Left renal pelvis (tissue), 4 donors: ENCODE data around the gene LRSAM1. TPM values are rescaled to one million over a fixed set of nuclear protein-coding genes. Genes with fewer than 3 reads are reported as not detected.
A peak's percentile ranks its signal among the peaks of the same experiment; 100 is the strongest.

Experiments
- DNase-seq, 4 donors: peaks; one replicate each; pipeline ENCODE4 v3.0.0-alpha.2; 2013; ENCODE audit warnings: low read depth in 4 of 4, low spot score in 3 of 4
- polyA plus RNA-seq, 4 donors: library from polyadenylated mRNA; unstranded; fragments of 120-200 nt; gene quantifications; one replicate each; pipeline ENCODE4 v1.2.1, GENCODE V29; 2013; ENCODE audit not compliant: insufficient read length in 4 of 4

Gene LRSAM1
- polyA plus RNA-seq, 4 donors = 14.2 to 21.1 (median 16.9) TPM

DNA sequence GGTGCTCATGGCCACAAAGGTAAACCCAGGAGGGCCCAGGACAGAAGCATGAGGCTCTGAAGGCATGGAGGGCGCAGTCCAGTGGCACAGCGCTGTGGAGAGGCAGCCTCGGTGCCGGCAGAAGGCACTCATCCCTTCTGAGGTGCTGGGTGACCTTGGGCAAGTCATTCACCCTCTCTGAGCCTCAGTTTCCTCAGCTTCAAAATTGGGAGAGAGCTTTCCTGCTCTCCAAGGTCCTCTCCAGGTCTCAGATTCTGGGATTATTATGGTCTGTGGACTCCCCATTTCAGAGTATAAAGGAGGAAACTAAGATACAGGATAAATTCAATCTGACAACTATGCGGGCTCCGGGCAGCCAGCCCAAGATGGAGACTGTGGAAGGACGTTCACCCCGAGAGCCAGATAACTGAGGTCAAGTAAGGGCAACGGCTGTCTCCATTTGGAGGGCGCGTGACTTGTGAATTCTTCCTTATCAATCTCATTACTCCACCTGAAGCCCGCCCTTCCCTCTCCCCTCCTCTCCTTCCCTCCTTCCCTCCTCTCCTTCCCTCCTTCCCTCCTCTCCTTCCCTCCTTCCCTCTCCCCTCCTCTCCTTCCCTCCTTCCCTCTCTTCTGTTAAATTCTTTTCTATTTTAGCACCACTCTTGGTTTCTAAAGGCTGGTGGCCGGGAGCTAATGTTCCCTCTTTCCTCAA lies 58.1 kb downstream of the LRSAM1 start:
- DNase-seq = no peak

DNA sequence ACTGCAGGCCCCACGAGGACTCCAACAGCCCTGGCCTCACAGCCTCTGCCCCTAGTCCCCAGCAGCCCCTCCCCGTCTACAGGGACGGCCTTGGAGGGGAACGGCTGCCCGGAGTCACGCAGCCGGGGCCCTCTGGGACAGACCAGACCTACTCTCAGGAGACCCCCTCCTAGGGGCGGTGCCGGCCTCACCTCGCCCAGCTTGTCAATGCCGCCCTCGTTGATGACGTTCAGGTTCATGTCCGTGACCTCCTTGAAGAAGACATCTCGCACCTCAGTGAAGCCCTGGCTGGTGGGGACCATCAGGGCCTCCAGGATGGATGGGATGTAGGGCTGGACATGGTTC lies 58.6 kb downstream of the LRSAM1 start:
- DNase-seq = no peak

DNA sequence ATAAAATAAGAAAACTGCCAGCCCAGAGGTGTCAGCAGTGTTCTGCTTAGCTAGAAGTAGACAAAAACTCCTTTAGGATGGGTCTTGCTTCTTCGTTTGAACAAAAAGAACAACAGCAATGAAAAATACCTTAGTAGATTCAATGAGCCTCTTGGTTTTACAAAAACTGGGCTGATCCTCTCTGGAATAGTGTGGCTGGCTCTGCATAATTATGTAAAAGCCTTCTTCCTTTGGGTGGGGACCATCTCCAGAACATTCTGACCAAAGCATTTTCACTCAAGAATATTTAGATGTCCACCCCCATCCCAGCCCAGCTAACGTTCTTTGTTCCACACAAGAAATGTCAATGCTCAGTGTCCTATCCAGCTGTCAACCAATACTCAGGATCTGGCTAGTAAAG lies 63.2 kb downstream of the LRSAM1 start:
- DNase-seq = no peak

DNA sequence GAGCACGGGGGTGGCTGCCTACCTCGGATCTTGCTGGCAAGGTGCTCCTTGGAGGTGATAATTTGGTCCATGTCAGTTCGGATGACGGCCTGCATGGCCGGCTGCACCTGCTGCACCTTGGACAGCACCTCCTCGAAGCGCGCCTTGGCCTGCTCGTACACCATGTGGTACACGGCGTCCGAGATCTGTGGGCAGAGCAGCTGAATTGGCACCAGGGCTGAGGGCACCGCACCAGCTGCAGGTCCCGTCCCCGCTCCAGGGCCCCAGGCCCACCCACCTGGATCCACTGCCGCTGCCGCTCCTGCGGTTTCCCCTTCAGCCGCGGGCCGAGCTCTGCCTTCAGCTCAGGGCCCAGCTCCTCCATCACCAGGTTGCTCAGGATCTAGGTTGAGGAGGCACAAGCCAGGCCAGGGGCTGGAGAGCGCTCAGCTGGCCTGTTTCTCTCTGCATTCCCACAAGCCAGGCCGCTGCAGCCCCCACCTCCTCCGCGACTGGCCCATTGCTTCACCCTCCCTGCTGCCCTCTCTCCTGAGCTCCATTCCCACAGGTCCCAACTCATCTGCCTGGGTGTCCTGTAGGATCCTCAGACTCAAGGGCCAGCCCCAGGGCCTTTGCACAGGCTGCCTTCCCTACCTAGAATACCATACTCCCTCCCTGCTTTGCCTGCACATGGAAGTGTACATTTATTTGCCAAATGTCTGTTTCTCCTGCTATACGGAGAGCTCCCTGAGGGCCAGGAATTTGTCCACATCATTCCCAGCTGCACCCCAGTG lies 65.7 kb downstream of the LRSAM1 start:
- DNase-seq = no peak

DNA sequence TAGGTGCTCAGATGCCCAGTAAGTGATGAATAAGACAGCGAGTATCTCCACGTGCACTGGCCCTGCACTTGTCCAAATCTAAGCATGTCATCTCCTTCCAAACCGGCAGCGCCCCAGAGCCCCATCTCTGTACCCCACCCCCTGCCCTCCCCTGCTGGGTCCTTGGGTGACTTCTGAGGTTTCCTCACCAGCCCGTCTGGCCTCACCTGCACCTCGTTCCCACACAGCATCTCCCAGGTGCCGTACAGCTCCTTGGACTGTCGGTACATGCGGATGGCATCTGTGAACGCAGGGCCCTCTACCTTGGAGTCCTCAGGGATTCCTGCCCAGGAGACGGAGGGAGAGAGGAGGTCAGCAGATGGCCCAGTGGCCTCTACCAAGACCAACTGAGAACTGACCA lies 66.3 kb downstream of the LRSAM1 start:
- DNase-seq = no peak

DNA sequence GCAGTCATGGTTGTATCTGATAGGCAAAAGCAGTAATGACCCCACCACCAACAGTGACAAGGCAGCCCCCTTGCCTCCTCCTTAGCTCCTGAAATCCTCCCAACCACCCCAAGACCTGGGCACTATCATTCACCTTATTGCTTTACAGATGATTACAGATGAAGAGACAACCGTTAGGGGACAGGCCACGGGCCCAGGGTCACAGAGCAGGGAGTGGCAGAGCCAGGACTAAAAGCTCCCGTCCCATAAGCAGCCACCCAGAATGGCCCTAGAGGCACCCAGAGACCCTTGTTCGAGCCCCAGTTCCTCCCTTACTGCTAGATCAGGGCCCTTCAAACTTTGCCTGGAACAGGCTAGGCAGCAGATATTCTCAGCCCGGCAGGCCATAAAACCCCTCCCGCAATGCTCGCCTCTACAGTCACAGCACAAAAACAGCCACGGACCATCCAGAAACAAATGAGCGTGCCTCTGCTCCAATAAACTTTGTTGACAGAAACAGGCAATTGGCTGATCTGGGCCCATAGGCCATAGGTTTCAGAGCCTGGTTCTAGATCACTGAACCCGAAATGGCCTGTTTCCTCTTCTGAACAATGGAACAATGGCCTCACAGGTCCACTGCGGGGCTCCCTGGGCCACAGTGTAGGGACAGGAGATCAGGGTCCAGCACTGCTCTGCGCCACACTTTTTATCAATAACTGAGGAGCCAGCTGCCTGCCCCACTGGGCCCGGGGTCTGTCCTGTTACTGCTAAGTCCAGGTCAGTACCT lies 67.0 kb downstream of the LRSAM1 start:
- no peak for DNase-seq

DNA sequence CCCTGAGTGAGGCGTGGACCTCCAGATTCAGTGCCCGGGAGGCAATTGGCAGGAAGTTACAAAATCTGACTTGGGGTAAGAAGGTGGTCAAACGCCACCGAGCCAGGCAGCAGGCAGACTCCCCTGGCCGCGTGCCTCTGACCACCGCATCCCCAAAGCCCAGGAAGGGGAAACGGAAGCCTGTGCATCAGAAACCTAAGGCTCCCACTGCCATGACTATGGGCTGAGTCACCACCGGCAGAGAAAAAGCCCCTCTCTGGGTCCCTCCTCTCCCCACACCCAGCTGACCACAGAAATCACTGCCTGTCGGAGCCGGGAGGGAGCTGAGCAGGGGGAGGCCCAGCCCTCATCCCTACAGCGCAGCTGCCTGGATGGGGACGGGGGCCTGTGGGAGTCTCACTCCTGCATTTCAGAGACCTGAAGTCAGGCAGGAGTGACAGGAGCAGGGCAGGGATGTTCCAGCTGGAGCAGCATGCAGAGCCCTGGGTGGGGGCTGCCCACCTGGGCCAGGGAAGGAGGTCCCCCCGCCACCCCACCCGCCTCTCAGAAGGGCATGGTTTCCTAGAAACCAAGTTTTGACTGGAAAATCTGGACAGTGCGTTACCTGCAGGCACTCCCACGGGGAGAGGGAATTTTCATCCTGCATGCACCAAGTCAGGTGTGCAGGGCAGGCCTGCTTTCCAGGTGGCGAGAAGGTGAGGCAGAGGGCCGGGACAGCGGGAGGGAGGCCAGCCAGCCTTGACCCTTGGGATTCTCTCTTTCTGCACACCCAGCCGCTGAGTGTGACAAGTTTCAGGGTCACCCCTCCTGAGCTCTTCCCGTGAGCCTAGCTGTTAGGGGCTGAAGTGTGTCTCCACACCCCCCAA lies 68.2 kb downstream of the LRSAM1 start:
- DNase-seq = no peak

DNA sequence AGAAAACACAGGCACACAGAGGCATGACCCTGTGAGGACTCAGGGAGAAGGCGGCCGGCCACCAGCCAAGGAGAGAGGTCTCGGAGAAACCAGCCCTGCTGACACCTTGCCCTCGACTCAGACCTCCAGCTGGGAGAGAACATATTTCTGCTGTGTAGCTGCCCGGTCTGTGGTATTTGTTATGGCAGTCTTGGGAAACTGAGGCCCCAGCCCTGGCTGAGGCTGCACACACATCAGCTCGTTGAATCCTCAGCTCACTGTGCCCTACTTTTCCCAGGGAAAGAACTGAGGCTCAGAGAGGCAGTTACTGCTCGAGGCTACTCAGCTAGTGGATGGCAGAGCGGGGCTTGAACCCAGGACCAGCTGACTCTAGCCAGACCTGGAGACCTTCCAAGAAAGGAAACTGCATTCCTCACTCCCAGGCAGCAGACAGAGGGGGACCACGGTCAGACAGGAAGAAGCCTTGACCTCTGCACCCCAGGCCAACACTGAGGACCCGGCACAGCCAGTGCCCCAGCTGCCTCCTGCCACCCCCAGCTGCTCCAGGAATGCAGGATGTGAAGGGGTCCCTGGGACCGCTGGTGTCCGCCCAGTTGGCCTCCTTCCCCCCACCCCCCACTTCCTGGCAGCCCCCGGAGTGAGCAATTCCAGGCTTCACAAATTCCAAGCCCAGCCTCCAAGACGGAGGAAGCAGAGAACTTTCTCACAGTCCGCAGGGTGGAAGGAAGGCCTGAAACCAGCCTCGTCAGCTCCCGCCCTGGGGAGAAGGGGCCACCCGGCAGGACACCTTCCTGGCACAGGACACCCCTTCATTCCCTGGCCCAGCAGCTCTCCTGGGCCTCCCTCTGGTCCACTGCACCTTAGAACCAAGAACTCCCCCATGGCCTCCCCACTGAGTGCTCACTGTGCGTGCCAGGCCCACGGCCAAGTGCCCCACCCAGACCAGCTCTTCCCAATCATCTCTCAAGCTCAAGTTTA lies 69.9 kb downstream of the LRSAM1 start:
- DNase-seq = peak in 3 of 4 donors; percentile 46 to 59 (median 51)

DNA sequence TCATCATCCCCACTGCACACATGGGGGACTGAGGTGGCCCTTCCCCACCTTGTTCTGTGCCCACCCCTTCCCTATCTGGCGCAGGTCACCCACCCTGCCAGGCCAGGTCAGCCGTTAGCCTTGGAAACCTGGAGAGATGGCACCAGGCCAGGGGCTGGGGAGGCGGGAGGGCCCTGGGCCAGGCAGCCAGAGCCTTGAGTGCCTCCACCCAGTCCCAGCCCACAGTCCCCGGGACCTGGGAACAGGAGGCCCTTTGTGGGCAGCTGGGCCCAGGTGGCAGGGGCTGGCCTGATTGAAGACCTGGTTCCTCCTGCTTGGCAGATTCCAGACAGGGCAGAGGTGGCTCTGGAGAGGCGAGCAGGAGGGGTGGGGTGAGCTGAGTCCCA lies 70.6 kb downstream of the LRSAM1 start:
- no peak for DNase-seq

DNA sequence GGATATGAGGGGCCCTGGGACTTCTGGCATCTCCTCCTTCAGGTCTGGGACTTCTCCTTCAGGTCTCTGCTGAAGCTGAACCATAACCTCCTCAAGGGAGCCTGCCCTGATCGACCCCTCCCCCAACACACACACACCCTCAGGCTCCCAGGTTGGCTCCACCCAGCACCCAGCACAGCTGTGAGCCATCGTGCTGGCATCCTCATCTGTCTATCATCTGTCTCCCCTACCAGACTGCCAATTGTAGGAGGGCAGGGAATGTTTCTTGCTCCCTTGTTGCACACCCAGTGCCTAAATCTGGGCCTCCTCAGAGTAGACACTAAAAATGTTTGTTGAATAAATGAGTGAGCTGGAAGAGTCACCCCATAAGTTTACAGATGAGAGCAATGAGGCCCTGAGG lies 71.4 kb downstream of the LRSAM1 start:
- DNase-seq = no peak

DNA sequence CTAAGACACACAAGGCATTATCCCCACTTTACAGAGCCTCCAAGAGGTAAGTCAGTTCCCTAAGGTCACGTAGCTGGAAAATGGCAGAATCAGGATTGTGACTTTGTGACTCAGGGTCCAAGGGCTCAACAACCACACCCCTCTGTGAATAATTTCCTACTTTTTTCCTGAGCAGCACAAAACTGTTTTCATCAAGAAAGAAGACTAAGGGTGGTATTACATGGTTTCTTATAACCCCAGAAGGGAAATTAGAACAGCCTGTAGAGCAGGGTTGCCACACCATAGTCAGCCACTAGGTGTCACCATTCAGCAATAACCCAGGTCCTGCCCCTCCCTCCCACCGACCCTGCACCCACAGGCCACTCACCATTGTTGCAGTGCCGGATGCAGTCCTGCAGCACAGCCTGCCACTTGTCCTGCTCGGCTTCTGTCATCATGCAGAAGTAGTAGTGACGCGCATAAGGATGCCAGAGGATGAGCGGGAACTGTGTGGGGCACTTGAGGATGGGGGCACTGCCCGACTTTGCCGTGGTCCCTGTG lies 72.1 kb downstream of the LRSAM1 start:
- no peak for DNase-seq

DNA sequence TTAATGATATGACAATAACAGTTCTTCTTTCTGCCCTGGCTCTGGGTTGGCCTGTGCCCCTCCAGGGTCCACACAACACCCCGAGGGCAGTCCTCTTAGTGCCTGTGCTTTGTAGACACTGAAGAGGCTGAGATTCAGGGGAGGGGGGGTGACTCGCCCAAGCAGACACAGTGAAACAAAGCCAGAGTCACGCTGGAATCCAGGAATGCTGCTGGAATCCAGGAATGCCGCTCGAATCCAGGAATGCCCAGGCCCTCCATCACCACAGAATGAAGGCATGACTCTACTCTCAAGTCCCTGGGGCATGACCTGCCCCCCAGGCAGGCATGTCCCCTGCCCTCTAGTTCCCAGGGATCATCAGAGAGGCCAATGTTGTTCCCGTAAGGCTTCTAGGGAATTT lies 73.1 kb downstream of the LRSAM1 start:
- DNase-seq = no peak

DNA sequence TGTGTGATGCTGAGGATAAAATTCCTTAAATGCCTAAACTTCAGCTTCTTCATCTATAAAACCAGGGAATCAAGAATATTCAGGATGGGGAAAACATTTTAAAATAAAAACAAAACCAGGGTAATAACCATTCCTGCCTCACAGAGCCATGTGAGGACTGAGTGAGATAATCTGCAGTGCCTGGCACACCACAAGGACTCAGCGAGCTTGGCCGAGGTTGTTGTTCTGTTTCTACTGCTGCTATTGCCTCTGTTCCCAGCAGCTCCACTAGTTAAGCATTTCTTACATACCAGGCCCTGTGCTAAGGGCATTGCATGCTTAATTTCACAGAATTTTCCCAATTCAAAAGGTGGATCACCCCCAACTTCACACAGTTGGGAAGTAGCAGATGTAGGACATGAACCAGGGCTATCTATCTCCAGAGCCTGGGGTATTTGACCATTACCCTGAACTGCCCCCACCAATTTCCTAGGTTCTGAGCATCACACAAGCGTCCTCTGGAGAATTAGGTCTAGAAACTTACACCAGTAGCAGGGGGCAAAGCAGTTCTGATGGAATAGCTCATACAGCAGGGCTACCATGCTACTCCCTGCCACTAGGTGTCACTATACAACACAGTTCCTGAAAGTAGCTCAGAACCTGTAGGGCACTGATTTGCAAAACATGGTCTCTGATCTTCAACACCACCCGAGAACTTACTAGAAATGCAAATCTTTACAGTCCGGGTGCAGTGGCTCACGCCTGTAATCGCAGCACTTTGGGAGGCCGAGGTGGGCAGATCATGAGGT lies 74.3 kb downstream of the LRSAM1 start:
- DNase-seq = no peak

DNA sequence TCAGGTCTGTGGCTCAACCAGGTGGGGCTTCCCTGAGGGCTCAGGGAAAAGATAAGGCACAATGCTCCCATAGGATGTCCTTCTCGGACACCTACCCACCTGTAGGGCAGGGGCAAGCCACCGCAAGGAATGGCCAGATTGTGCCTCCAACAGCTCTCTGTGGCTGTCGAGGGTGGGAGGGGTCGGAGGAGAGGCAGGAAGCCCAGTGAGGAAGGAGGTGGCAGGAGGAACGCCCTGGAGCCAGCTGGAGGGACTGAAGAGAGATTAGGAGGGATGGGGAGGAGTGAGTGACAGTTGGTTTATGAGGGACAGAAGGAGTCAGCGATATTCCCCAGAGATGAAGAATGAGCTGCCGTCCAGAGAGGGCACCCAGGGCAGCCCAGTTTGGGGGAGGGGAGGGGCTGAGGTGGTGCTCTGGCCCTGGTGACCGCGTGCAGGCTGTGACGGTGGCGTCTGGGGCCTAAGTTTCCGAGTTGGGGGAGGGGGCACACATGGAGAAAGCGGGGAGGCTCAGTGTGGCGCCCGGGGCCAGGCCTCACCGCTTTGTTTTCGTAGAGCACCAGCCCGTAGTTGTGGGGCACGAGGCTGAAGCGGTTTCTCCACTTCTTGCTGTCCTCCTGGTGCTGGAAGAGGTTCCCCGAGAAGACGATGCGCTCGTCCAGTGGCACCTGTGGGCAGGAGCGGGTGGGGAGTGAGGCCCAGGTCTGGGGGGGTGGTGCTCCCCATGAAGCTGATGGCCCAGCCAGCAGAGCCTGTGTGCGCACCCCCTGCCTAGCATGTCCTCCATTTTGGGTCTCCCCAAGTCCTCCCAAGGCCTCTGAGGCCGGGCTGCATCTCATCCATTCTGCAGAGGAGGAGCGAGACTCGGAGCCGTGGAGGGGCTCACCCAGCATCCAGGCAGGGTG lies 75.6 kb downstream of the LRSAM1 start:
- DNase-seq = no peak

DNA sequence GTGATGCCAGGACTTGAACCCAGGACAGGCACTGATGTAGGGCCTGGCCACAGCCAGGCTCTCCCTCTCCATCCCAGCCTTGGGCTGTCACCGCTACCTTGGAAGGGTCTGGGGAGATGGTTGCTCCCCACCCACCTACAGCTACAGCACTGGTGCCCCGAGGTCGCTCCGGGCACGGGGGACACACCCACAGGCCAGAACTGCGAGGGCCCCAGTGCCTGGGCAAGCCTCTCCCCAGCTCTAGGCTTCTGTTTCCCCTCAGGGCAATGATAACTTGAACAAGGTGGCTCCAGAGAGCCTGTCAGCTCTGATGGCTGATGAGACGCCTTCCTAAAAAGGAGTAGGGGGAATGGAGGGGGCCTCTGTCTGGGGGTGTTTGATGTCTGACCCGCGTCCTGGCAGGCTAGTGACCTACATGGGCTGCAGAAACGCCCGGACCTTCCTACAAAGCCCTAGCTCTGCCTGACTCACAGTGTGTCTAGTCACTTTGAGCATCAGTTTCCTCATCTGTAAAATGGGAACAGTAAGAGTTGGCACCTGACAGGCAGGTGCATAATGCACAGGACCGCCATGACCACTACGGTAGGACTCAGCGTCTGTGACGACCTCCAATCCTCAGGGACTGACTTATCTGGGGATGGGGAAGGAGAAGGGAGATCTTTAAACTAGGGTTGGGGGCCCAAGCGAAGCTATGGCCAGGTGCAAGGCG lies 76.4 kb downstream of the LRSAM1 start:
- no peak for DNase-seq

DNA sequence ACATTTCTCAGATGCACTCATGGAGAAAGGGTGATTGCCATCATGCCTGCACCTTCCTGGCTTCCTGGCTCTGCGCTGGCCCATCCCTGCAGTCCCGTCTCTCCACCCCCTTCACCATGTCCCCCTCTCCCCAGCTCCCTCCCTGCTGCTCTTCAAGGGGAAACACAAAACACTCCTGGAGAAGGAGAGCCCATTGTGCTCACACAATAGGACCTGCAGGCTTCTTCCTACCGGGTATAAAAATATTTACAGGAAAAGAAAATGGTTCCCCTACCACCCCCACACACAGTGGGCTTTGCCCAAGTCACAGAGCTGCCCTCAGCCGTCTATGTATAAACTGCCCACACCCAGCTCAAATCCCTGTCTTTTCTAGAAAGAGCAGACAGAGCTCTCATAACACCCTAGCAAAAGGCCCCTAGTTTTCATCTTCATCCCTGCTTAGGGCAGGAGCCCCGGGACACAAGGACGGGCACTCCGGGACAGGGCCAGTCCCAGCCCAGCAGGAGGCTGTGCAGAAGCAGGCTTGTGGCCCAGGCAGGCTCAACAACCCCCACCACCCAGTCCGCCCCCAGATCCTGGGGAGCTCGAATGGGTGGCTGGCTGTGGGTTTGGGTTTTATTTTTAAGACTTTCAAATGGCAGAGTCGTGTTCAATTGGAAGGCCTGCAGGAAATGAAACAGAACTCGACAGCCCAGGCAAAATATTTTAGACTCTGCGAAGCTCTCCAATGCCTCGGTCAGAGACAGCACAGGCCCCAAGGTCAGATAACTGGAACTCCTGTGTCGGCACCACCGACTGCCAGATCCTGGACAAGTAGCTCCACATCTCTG lies 77.3 kb downstream of the LRSAM1 start:
- DNase-seq = no peak
